Measurements from ENCODE around the gene MATK.

- TF ChIP-seq CTCF (IDR thresholded peaks at IDR 0.05) (no peak), EZH2 (IDR thresholded peaks at IDR 0.05; ENCODE audit: borderline replicate concordance, insufficient read depth, low read depth, low read length, poor library complexity, severe bottlenecking) (no peak)
Measured at GRCh38 chr19:3736106-3736724, 50.0 kb downstream of the MATK start.

All from B cell (primary cell).